ENCODE measurements around the gene KRT9. TPM values are rescaled to one million over a fixed set of nuclear protein-coding genes. Genes with fewer than 3 reads are reported as not detected.

Gene KRT9
- total RNA-seq, 1 donor: not detected

GRCh38 chr17:41553987-41554680 is 17.7 kb downstream of the KRT9 start:
- Histone ChIP-seq H3K9me3 (ENCODE audit: low read depth, low read length) (no peaks in the 10 kb centered on the region), H4K20me1 (ENCODE audit: insufficient read depth, low read length) (no peaks in the 10 kb centered on the region), H3K27ac (ENCODE audit: low read depth, low read length) (no peak overlapping the region), H3K4me2 (ENCODE audit: insufficient read depth, low read length) (no peak overlapping the region), H3K4me3 (ENCODE audit: insufficient read depth, low read length) (no peak overlapping the region), H3K36me3 (ENCODE audit: insufficient read depth, low read length) (no peaks in the 10 kb centered on the region), H2AFZ (ENCODE audit: low read length) (no peak overlapping the region), H3K27me3 (ENCODE audit: insufficient read depth, low read length) (peaks cover 12% of the 10 kb centered on the region), H3K4me1 (ENCODE audit: insufficient read depth, low read length) (peaks cover 18% of the 10 kb centered on the region), H3K79me2 (ENCODE audit: insufficient read depth, low read length) (no peaks in the 10 kb centered on the region)
- no peak for DNase-seq (ENCODE audit: insufficient read length, low spot score, missing footprints)
- no peak for TF ChIP-seq CTCF (IDR thresholded peaks at IDR 0.05; ENCODE audit: extremely low read depth, low read depth, low read length)

GRCh38 chr17:41553176-41553575 is 18.7 kb downstream of the KRT9 start:
- TF ChIP-seq CTCF (IDR thresholded peaks at IDR 0.05; ENCODE audit: extremely low read depth, low read depth, low read length): no peak
- no peaks in the 10 kb centered on the region for H3K36me3 ChIP-seq (ENCODE audit: insufficient read depth, low read length)
- H3K4me1 ChIP-seq (ENCODE audit: insufficient read depth, low read length): peaks cover 28% of the 10 kb centered on the region
- H3K79me2 ChIP-seq (ENCODE audit: insufficient read depth, low read length): no peaks in the 10 kb centered on the region
- H3K4me2 ChIP-seq (ENCODE audit: insufficient read depth, low read length): no peak overlapping the region
- no peak overlapping the region for H2AFZ ChIP-seq (ENCODE audit: low read length)
- no peaks in the 10 kb centered on the region for H4K20me1 ChIP-seq (ENCODE audit: insufficient read depth, low read length)
- no peaks in the 10 kb centered on the region for H3K9me3 ChIP-seq (ENCODE audit: low read depth, low read length)
- H3K27ac ChIP-seq (ENCODE audit: low read depth, low read length): no peak overlapping the region
- H3K4me3 ChIP-seq (ENCODE audit: insufficient read depth, low read length): no peak overlapping the region
- H3K27me3 ChIP-seq (ENCODE audit: insufficient read depth, low read length): peaks cover 12% of the 10 kb centered on the region
- peak; percentile 80 for DNase-seq (ENCODE audit: insufficient read length, low spot score, missing footprints)

GRCh38 chr17:41552455-41552854 is 19.4 kb downstream of the KRT9 start:
- peak; percentile 65 for DNase-seq (ENCODE audit: insufficient read length, low spot score, missing footprints)
- peaks cover 33% of the 10 kb centered on the region for H3K4me1 ChIP-seq (ENCODE audit: insufficient read depth, low read length)
- no peak for TF ChIP-seq CTCF (IDR thresholded peaks at IDR 0.05; ENCODE audit: extremely low read depth, low read depth, low read length)
- no peaks in the 10 kb centered on the region for H4K20me1 ChIP-seq (ENCODE audit: insufficient read depth, low read length)
- H3K79me2 ChIP-seq (ENCODE audit: insufficient read depth, low read length): no peaks in the 10 kb centered on the region
- H3K9me3 ChIP-seq (ENCODE audit: low read depth, low read length): no peaks in the 10 kb centered on the region
- H3K4me3 ChIP-seq (ENCODE audit: insufficient read depth, low read length): no peak overlapping the region
- no peak overlapping the region for H3K4me2 ChIP-seq (ENCODE audit: insufficient read depth, low read length)
- no peak overlapping the region for H3K27ac ChIP-seq (ENCODE audit: low read depth, low read length)
- no peaks in the 10 kb centered on the region for H3K36me3 ChIP-seq (ENCODE audit: insufficient read depth, low read length)
- H2AFZ ChIP-seq (ENCODE audit: low read length): no peak overlapping the region
- H3K27me3 ChIP-seq (ENCODE audit: insufficient read depth, low read length): peaks cover 12% of the 10 kb centered on the region

GRCh38 chr17:41551365-41551764 is 20.5 kb downstream of the KRT9 start:
- no peak overlapping the region for H2AFZ ChIP-seq (ENCODE audit: low read length)
- H3K36me3 ChIP-seq (ENCODE audit: insufficient read depth, low read length): no peaks in the 10 kb centered on the region
- peak; percentile 72 for DNase-seq (ENCODE audit: insufficient read length, low spot score, missing footprints)
- H3K9me3 ChIP-seq (ENCODE audit: low read depth, low read length): no peaks in the 10 kb centered on the region
- H3K27ac ChIP-seq (ENCODE audit: low read depth, low read length): no peak overlapping the region
- H3K4me3 ChIP-seq (ENCODE audit: insufficient read depth, low read length): no peak overlapping the region
- H3K4me2 ChIP-seq (ENCODE audit: insufficient read depth, low read length): no peak overlapping the region
- H4K20me1 ChIP-seq (ENCODE audit: insufficient read depth, low read length): no peaks in the 10 kb centered on the region
- H3K27me3 ChIP-seq (ENCODE audit: insufficient read depth, low read length): peaks cover 5% of the 10 kb centered on the region
- no peak for TF ChIP-seq CTCF (IDR thresholded peaks at IDR 0.05; ENCODE audit: extremely low read depth, low read depth, low read length)
- H3K79me2 ChIP-seq (ENCODE audit: insufficient read depth, low read length): no peaks in the 10 kb centered on the region
- peaks cover 35% of the 10 kb centered on the region for H3K4me1 ChIP-seq (ENCODE audit: insufficient read depth, low read length)
